Measurements from ENCODE around the gene OAS3.
A peak's percentile ranks its signal among the peaks of the same experiment; 100 is the strongest.
"Not testable (repeated sequence)": the region's sequence is repeated elsewhere in the genome, so short reads cannot be mapped to it uniquely, and the experiment has no call there.

OAS3 gene

GRCh38 chr12:112987561-112987960, 49.3 kb downstream of the OAS3 start:
- no peak for DNase-seq

- DNase-seq = no peak
These were observed 50.0 kb downstream of the OAS3 start for GRCh38 chr12:112988224-112988623.

- not testable (repeated sequence) for DNase-seq
These were observed 50.6 kb downstream of the OAS3 start for GRCh38 chr12:112988823-112989385.

GRCh38 chr12:112989806-112990205, 51.5 kb downstream of the OAS3 start:
- no peak for DNase-seq

- DNase-seq = peak; percentile 16 to 33
These were observed 54.5 kb downstream of the OAS3 start for GRCh38 chr12:112992541-112993398.

GRCh38 chr12:112995008-112995407, 56.7 kb downstream of the OAS3 start:
- no peak for DNase-seq

GRCh38 chr12:112996501-112996900, 58.2 kb downstream of the OAS3 start:
- no peak for DNase-seq

GRCh38 chr12:112997506-112997905, 59.2 kb downstream of the OAS3 start:
- DNase-seq = no peak

- no peak for DNase-seq
These were observed 60.9 kb downstream of the OAS3 start for GRCh38 chr12:112998987-112999767.

GRCh38 chr12:113000433-113000832, 62.2 kb downstream of the OAS3 start:
- DNase-seq = no peak

- DNase-seq = no peak
These were observed 63.9 kb downstream of the OAS3 start for GRCh38 chr12:113002155-113002554.

- no peak for DNase-seq
These were observed 64.4 kb downstream of the OAS3 start for GRCh38 chr12:113002676-113003075.

- no peak for DNase-seq
These were observed 65.4 kb downstream of the OAS3 start for GRCh38 chr12:113003636-113004035.

GRCh38 chr12:113005762-113006161, 67.5 kb downstream of the OAS3 start:
- DNase-seq = no peak

- no peak for DNase-seq
These were observed 67.9 kb downstream of the OAS3 start for GRCh38 chr12:113006206-113006605.

- DNase-seq = no peak
These were observed 68.4 kb downstream of the OAS3 start for GRCh38 chr12:113006641-113007040.

- DNase-seq = no peak
These were observed 68.9 kb downstream of the OAS3 start for GRCh38 chr12:113007166-113007565.

- DNase-seq = no peak
These were observed 72.4 kb downstream of the OAS3 start for GRCh38 chr12:113010701-113011100.

GRCh38 chr12:113014565-113014964, 76.3 kb downstream of the OAS3 start:
- DNase-seq = no peak

GRCh38 chr12:113016796-113017195, 78.5 kb downstream of the OAS3 start:
- DNase-seq = no peak

GRCh38 chr12:113019025-113019424, 80.8 kb downstream of the OAS3 start:
- no peak for DNase-seq

- no peak for DNase-seq
These were observed 83.2 kb downstream of the OAS3 start for GRCh38 chr12:113021500-113021899.

Measured in NCI-H2081 (cell line).